Mesothelial cell of epicardium (in vitro differentiated cells): Measurements from ENCODE around the gene ULK1. TPM values are rescaled to one million over a fixed set of nuclear protein-coding genes. Genes with fewer than 3 reads are reported as not detected.
"Not testable (repeated sequence)": the region's sequence is repeated elsewhere in the genome, so short reads cannot be mapped to it uniquely, and the experiment has no call there.

Source experiments
- DNase-seq, 2 experiments: peaks; one replicate each; pipeline ENCODE4 v3.0.0; 2021; ENCODE audit warnings: low spot score in 2 of 2; ENCODE audit not compliant: unreplicated experiment in 2 of 2
- H3K27ac Mint-ChIP-seq: 2 replicates; pipeline ENCODE4 v1.8.0; 2021; ENCODE audit warnings: mixed read lengths
- H3K27me3 Mint-ChIP-seq: 2 replicates; pipeline ENCODE4 v1.8.0; 2021; ENCODE audit warnings: low read depth, mixed read lengths
- H3K36me3 Mint-ChIP-seq: 2 replicates; pipeline ENCODE4 v1.8.0; 2021; ENCODE audit warnings: mixed read lengths
- H3K4me1 Mint-ChIP-seq: 2 replicates; pipeline ENCODE4 v1.8.0; 2021; ENCODE audit warnings: mixed read lengths
- H3K4me3 Mint-ChIP-seq: 2 replicates; pipeline ENCODE4 v1.8.0; 2021; ENCODE audit warnings: mild to moderate bottlenecking, moderate library complexity, mixed read lengths
- H3K9me3 Mint-ChIP-seq: 2 replicates; pipeline ENCODE4 v1.8.0; 2021; ENCODE audit warnings: mixed read lengths
- CTCF ChIP-seq: fragments of 200-600 bp; sonication (generic); IDR thresholded peaks from one replicate; pipeline ENCODE4 v1.5.0; 2021; ENCODE audit warnings: antibody characterized with exemption; ENCODE audit not compliant: unreplicated experiment
- total RNA-seq: library from RNA; stranded (reverse); gene quantifications from 3 replicates; pipeline ENCODE4 v1.2.1, GENCODE V29; 2021

Gene ULK1
- total RNA-seq, 1 donor from 2014 or later, result 104 TPM

GRCh38 chr12:131882804-131883520, 11.5 kb upstream of the ULK1 start:
- no peak overlapping the region for H3K4me3 Mint-ChIP-seq
- DNase-seq, result no peak
- peaks cover 3% of the 10 kb centered on the region for H3K36me3 Mint-ChIP-seq
- peaks cover 7% of the 10 kb centered on the region for H3K9me3 Mint-ChIP-seq
- no peak overlapping the region for H3K27ac Mint-ChIP-seq
- peaks cover 9% of the 10 kb centered on the region for H3K4me1 Mint-ChIP-seq
- TF ChIP-seq CTCF, result no peak
- H3K27me3 Mint-ChIP-seq, result peaks cover 5% of the 10 kb centered on the region

- peaks cover 4% of the 10 kb centered on the region for H3K4me1 Mint-ChIP-seq
- no peak overlapping the region for H3K27ac Mint-ChIP-seq
- H3K36me3 Mint-ChIP-seq, result peaks cover 3% of the 10 kb centered on the region
- DNase-seq, result no peak
- peaks cover 7% of the 10 kb centered on the region for H3K9me3 Mint-ChIP-seq
- H3K27me3 Mint-ChIP-seq, result peaks cover 6% of the 10 kb centered on the region
- no peak for TF ChIP-seq CTCF
- H3K4me3 Mint-ChIP-seq, result no peak overlapping the region
These were observed 10.9 kb upstream of the ULK1 start for GRCh38 chr12:131883521-131883900.

GRCh38 chr12:131885076-131885475, 9.3 kb upstream of the ULK1 start:
- not testable (repeated sequence) for H3K36me3 Mint-ChIP-seq, DNase-seq, H3K27me3 Mint-ChIP-seq, H3K9me3 Mint-ChIP-seq, H3K4me3 Mint-ChIP-seq, H3K27ac Mint-ChIP-seq
- peaks cover 11% of the 10 kb centered on the region for H3K4me1 Mint-ChIP-seq

GRCh38 chr12:131885543-131886057, 8.8 kb upstream of the ULK1 start:
- no peak for TF ChIP-seq CTCF
- H3K27ac Mint-ChIP-seq, result no peak overlapping the region

GRCh38 chr12:131891722-131892121, 2.7 kb upstream of the ULK1 start:
- H3K4me1 Mint-ChIP-seq, result peaks cover 11% of the 10 kb centered on the region
- H3K27me3 Mint-ChIP-seq, H3K36me3 Mint-ChIP-seq, DNase-seq, H3K9me3 Mint-ChIP-seq, H3K27ac Mint-ChIP-seq, H3K4me3 Mint-ChIP-seq: not testable (repeated sequence)

More at GRCh38 chr12:131885543-131886057, 8.8 kb upstream of the ULK1 start:
- Mint-ChIP-seq H3K4me3 (no peak overlapping the region), H3K27me3 (peaks cover 10% of the 10 kb centered on the region), H3K36me3 (peaks cover 3% of the 10 kb centered on the region), H3K9me3 (peaks cover 7% of the 10 kb centered on the region), H3K4me1 (peaks cover 11% of the 10 kb centered on the region)
- DNase-seq, result no peak

- no peak for TF ChIP-seq CTCF
- peaks cover 10% of the 10 kb centered on the region for H3K27me3 Mint-ChIP-seq
- no peaks in the 10 kb centered on the region for H3K36me3 Mint-ChIP-seq
- DNase-seq, result no peak
- H3K27ac Mint-ChIP-seq, result no peak overlapping the region
- H3K4me1 Mint-ChIP-seq, result peaks cover 11% of the 10 kb centered on the region
- H3K9me3 Mint-ChIP-seq, result no peaks in the 10 kb centered on the region
- H3K4me3 Mint-ChIP-seq, result no peak overlapping the region
These were observed 1.5 kb upstream of the ULK1 start for GRCh38 chr12:131892711-131893604.
